ENCODE measurements around the gene PXDN.

Gene PXDN

GRCh38 chr2:1673160-1673944, 71.0 kb downstream of the PXDN start:
- TF ChIP-seq EZH2 (IDR thresholded peaks at IDR 0.05) (no peak), POLR2AphosphoS5 (IDR thresholded peaks at IDR 0.05; ENCODE audit: borderline replicate concordance, low read depth, low read length) (no peak), FOXP2 (optimal IDR thresholded peaks at IDR 0.05; ENCODE audit: control extremely low read depth, extremely low read length, insufficient read depth) (no peak)
- no peak overlapping the region for H3K9ac ChIP-seq (ENCODE audit: insufficient read length)
- H3K27ac ChIP-seq, result no peak overlapping the region
- no peaks in the 10 kb centered on the region for H3K9me3 ChIP-seq (ENCODE audit: low read depth, low read length)
- no peak for DNase-seq (ENCODE audit: low read depth, low spot score)
- peaks cover 93% of the 10 kb centered on the region for H3K36me3 ChIP-seq (ENCODE audit: insufficient read depth, low read length)
- no peak overlapping the region for H3K4me3 ChIP-seq

DNA sequence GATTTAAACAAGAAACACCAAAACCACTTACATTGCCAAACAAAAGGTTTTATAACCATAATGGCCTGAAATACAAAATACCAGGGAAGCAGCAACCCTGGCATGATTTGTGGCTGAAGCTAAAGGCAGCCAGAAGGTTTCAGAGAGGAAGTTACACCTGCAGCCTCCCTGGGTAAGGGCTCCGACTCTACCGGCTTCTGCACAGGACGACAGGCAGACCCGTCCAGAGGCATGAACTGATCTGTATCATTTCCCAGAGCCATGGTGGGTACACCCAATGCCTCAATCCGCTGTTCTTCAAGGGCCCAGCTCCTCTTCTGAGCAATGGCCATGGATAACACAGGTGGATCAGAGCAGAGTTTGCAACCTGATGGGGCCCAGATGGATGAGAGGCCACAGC, 71.6 kb downstream of the PXDN start:
- Histone ChIP-seq H3K27ac (no peak overlapping the region), H3K9me3 (ENCODE audit: low read depth, low read length) (no peaks in the 10 kb centered on the region), H3K4me3 (no peak overlapping the region), H3K9ac (ENCODE audit: insufficient read length) (no peak overlapping the region), H3K36me3 (ENCODE audit: insufficient read depth, low read length) (peaks cover 87% of the 10 kb centered on the region)
- no peak for DNase-seq (ENCODE audit: low read depth, low spot score)
- TF ChIP-seq POLR2AphosphoS5 (IDR thresholded peaks at IDR 0.05; ENCODE audit: borderline replicate concordance, low read depth, low read length), result no peak
- no peak for TF ChIP-seq FOXP2 (optimal IDR thresholded peaks at IDR 0.05; ENCODE audit: control extremely low read depth, extremely low read length, insufficient read depth)
- no peak for TF ChIP-seq EZH2 (IDR thresholded peaks at IDR 0.05)

- H3K4me3 ChIP-seq, result no peak overlapping the region
- H3K9me3 ChIP-seq (ENCODE audit: low read depth, low read length), result no peaks in the 10 kb centered on the region
- TF ChIP-seq EZH2 (IDR thresholded peaks at IDR 0.05), result no peak
- TF ChIP-seq FOXP2 (optimal IDR thresholded peaks at IDR 0.05; ENCODE audit: control extremely low read depth, extremely low read length, insufficient read depth), result no peak
- TF ChIP-seq POLR2AphosphoS5 (IDR thresholded peaks at IDR 0.05; ENCODE audit: borderline replicate concordance, low read depth, low read length), result no peak
- H3K36me3 ChIP-seq (ENCODE audit: insufficient read depth, low read length), result peaks cover 81% of the 10 kb centered on the region
- no peak for DNase-seq (ENCODE audit: low read depth, low spot score)
- no peak overlapping the region for H3K27ac ChIP-seq
- no peak overlapping the region for H3K9ac ChIP-seq (ENCODE audit: insufficient read length)
These were observed 72.4 kb downstream of the PXDN start for GRCh38 chr2:1671916-1672315.

DNA sequence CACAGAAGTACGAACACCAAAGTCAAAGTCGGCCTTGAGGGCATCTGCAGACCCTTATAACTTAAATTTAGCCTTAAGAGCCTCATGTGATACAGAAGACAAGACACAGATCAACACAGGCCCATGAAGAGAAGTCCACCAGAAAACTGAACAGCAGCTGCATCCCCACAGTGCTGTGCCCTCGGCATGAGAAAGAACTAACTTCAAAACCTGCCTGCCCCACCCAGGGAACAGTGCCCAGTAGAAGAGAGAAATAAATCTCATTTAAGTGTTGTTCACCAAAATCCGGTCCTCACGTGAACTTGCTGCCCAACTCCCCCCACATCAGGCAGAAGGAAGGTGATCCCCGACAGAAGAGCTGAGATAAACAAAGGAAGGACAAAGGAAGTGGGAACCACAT, 73.7 kb downstream of the PXDN start:
- TF ChIP-seq POLR2AphosphoS5 (IDR thresholded peaks at IDR 0.05; ENCODE audit: borderline replicate concordance, low read depth, low read length), result no peak
- no peak for TF ChIP-seq FOXP2 (optimal IDR thresholded peaks at IDR 0.05; ENCODE audit: control extremely low read depth, extremely low read length, insufficient read depth)
- TF ChIP-seq EZH2 (IDR thresholded peaks at IDR 0.05), result no peak
- Histone ChIP-seq H3K36me3 (ENCODE audit: insufficient read depth, low read length) (peaks cover 79% of the 10 kb centered on the region), H3K9ac (ENCODE audit: insufficient read length) (no peak overlapping the region), H3K27ac (no peak overlapping the region), H3K9me3 (ENCODE audit: low read depth, low read length) (no peaks in the 10 kb centered on the region), H3K4me3 (no peak overlapping the region)
- DNase-seq (ENCODE audit: low read depth, low spot score), result no peak

DNA sequence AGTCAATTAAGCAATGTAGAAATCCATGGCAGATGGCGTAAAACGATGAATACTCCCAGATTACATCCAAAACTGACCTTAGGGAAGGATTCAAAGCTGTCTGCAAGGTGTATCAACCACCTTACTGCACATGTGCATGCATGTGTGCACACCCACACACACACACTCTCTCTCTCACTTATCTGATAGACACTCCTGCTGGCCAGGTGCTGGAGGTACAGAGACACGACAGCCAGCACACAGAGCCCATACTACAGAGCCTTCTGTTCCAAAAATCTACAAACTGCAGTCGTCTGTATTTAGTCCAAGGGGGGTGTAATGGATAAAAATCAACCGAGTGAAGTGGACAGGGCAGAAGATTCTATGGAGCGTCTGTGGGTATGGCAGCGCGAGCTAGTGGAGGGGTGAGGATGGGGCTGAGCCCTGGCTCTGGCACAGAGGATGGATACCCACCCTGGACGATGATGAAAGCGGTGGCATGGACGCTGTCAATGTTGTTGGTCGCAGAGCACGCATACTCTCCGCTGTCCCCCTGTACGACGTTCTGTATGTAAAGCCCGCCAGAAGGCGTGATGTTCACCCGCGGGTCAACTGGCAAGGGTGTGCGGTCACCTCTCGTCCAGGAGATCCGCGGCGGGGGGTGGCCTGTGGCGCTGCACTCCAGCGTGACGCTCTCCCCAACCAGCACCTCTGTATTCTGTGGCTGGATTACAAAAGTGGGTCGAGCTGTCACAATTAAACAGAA, 78.4 kb downstream of the PXDN start:
- Histone ChIP-seq H3K9ac (ENCODE audit: insufficient read length) (no peak overlapping the region), H3K9me3 (ENCODE audit: low read depth, low read length) (no peaks in the 10 kb centered on the region), H3K36me3 (ENCODE audit: insufficient read depth, low read length) (peaks cover 79% of the 10 kb centered on the region), H3K4me3 (no peak overlapping the region), H3K27ac (no peak overlapping the region)
- no peak for DNase-seq (ENCODE audit: low read depth, low spot score)
- TF ChIP-seq POLR2AphosphoS5 (IDR thresholded peaks at IDR 0.05; ENCODE audit: borderline replicate concordance, low read depth, low read length) (no peak), EZH2 (IDR thresholded peaks at IDR 0.05) (no peak)

DNA sequence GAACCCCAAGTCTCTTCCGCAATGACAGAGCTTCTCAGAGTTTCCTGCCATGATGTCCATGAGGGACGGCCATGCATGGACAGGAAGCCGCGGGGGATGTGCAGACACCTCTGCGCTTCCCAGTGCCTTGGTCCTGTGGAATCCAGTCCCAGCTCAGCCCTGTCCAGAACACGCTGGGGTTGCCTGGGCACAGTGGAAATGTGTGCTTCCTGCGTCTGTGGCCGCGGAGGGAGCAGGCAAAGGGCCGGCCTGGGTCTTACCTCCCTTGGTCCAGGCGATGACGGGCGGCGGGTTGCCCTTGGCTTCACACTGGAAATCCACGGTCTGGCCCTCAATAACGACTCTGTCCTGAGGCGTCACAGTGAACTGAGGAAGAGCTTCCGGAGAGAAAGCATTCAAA, 79.6 kb downstream of the PXDN start:
- no peak for DNase-seq (ENCODE audit: low read depth, low spot score)
- no peak overlapping the region for H3K9ac ChIP-seq (ENCODE audit: insufficient read length)
- no peaks in the 10 kb centered on the region for H3K9me3 ChIP-seq (ENCODE audit: low read depth, low read length)
- H3K36me3 ChIP-seq (ENCODE audit: insufficient read depth, low read length), result peaks cover 80% of the 10 kb centered on the region
- no peak for TF ChIP-seq FOXP2 (optimal IDR thresholded peaks at IDR 0.05; ENCODE audit: control extremely low read depth, extremely low read length, insufficient read depth)
- no peak for TF ChIP-seq EZH2 (IDR thresholded peaks at IDR 0.05)
- no peak for TF ChIP-seq POLR2AphosphoS5 (IDR thresholded peaks at IDR 0.05; ENCODE audit: borderline replicate concordance, low read depth, low read length)
- no peak overlapping the region for H3K27ac ChIP-seq
- H3K4me3 ChIP-seq, result no peak overlapping the region

DNA sequence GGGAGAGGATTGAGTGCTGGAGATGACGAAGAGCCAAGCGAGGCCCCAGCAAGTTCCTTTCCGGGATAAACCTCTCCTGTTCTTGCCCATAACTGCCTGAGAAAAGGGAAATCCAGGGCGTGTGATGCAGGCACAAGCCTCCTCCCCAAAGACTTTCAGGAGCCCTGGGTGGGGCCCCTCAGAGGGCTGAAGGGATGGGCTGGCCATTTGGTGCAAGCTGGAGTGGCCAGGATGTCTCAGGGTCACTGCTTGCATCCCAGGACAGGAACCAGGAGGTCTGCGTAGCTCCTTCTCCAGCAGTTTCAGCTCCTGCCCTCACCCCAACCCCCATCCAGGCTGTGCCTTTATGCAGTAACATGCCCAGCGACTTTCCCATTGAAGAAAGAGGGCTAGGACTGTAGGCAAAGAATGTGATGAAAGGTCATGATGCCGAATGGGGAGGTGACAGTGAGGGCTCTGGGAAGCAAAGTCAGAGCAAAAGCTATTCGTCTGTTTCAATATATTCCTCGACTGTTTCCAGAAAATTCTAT, 80.2 kb downstream of the PXDN start:
- no peak overlapping the region for H3K27ac ChIP-seq
- no peak overlapping the region for H3K9ac ChIP-seq (ENCODE audit: insufficient read length)
- H3K36me3 ChIP-seq (ENCODE audit: insufficient read depth, low read length), result peaks cover 82% of the 10 kb centered on the region
- TF ChIP-seq EZH2 (IDR thresholded peaks at IDR 0.05) (no peak), FOXP2 (optimal IDR thresholded peaks at IDR 0.05; ENCODE audit: control extremely low read depth, extremely low read length, insufficient read depth) (no peak), POLR2AphosphoS5 (IDR thresholded peaks at IDR 0.05; ENCODE audit: borderline replicate concordance, low read depth, low read length) (no peak)
- DNase-seq (ENCODE audit: low read depth, low spot score), result no peak
- no peak overlapping the region for H3K4me3 ChIP-seq
- H3K9me3 ChIP-seq (ENCODE audit: low read depth, low read length), result no peaks in the 10 kb centered on the region

DNA sequence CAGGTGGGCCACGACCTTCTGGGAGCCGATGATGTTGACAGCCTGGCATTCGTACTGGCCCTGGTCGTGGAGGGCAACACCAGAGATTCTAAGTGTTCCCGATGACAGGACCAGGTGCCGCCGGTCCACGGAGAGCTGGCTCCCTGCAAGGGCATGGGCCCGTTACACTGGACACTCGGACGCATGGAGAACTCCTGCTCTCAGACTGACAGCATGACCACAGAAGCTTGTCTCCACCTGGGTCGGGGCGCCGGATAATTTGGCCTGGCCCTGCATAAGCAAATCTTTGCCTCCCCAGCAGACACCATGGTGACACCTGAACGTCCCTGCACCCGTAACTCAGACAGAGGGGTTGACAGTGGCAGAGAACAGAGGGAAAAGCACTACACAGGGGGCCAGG, 80.7 kb downstream of the PXDN start:
- no peak for DNase-seq (ENCODE audit: low read depth, low spot score)
- no peak for TF ChIP-seq FOXP2 (optimal IDR thresholded peaks at IDR 0.05; ENCODE audit: control extremely low read depth, extremely low read length, insufficient read depth)
- no peak for TF ChIP-seq POLR2AphosphoS5 (IDR thresholded peaks at IDR 0.05; ENCODE audit: borderline replicate concordance, low read depth, low read length)
- no peak for TF ChIP-seq EZH2 (IDR thresholded peaks at IDR 0.05)
- Histone ChIP-seq H3K9me3 (ENCODE audit: low read depth, low read length) (no peaks in the 10 kb centered on the region), H3K9ac (ENCODE audit: insufficient read length) (no peak overlapping the region), H3K4me3 (no peak overlapping the region), H3K36me3 (ENCODE audit: insufficient read depth, low read length) (peaks cover 83% of the 10 kb centered on the region), H3K27ac (peak overlapping the region; percentile 57; the same call in 1 of the 2 replicates)
